Neural progenitor cell (in vitro differentiated cells): ENCODE measurements around the gene ATP1A4. TPM values are rescaled to one million over a fixed set of nuclear protein-coding genes. Genes with fewer than 3 reads are reported as not detected.

Source experiments
- DNase-seq: peaks from one replicate; pipeline ENCODE4 v3.0.0-alpha.2; 2016; ENCODE audit warnings: low spot score
- H2AFZ ChIP-seq: fragments of 200-600 bp; sonication (generic); replicated peaks from 2 replicates; pipeline ENCODE4 v1.6.1; 2016; ENCODE audit warnings: antibody characterized with exemption
- H3F3A ChIP-seq: fragments of 200-600 bp; sonication (generic); 2 replicates; pipeline ENCODE4 v1.6.1; 2016; ENCODE audit warnings: antibody characterized with exemption, low read depth
- H3K27ac ChIP-seq: fragments of 200-600 bp; sonication (generic); 2 replicates; pipeline ENCODE4 v1.5.1; 2016; ENCODE audit warnings: mild to moderate bottlenecking
- H3K27me3 ChIP-seq: fragments of 200-600 bp; sonication (generic); 2 replicates; pipeline ENCODE4 v1.6.1; 2016; ENCODE audit warnings: mild to moderate bottlenecking, moderate library complexity
- H3K36me3 ChIP-seq: fragments of 200-600 bp; sonication (generic); 2 replicates; pipeline ENCODE4 v1.5.1; 2016
- H3K4me1 ChIP-seq: fragments of 200-600 bp; sonication (generic); 2 replicates; pipeline ENCODE4 v1.6.1; 2016; ENCODE audit warnings: mixed run types
- H3K4me2 ChIP-seq: fragments of 200-600 bp; sonication (generic); 2 replicates; pipeline ENCODE4 v1.6.1; 2016
- H3K4me3 ChIP-seq: fragments of 200-600 bp; sonication (generic); 2 replicates; pipeline ENCODE4 v1.5.1; 2016
- H3K79me2 ChIP-seq: fragments of 200-600 bp; sonication (generic); 2 replicates; pipeline ENCODE4 v1.6.1; 2016; ENCODE audit warnings: low read depth
- H3K9ac ChIP-seq: fragments of 200-600 bp; sonication (generic); 2 replicates; pipeline ENCODE4 v1.6.1; 2016
- H3K9me3 ChIP-seq: fragments of 200-600 bp; sonication (generic); 2 replicates; pipeline ENCODE4 v1.5.1; 2016; ENCODE audit warnings: low read depth
- H4K20me1 ChIP-seq: fragments of 200-600 bp; sonication (generic); 2 replicates; pipeline ENCODE4 v1.6.1; 2016; ENCODE audit warnings: low read depth
- H3K27ac Mint-ChIP-seq: 3 replicates; pipeline ENCODE4 v1.8.0; 2021; ENCODE audit warnings: mixed read lengths
- H3K27me3 Mint-ChIP-seq: 2 replicates; pipeline ENCODE4 v1.8.0; 2022; ENCODE audit warnings: low read depth, mild to moderate bottlenecking, inconsistent platforms, moderate library complexity, mixed read lengths; ENCODE audit not compliant: insufficient read depth
- H3K36me3 Mint-ChIP-seq: 3 replicates; pipeline ENCODE4 v1.8.0; 2021; ENCODE audit warnings: mixed read lengths
- H3K4me1 Mint-ChIP-seq: 3 replicates; pipeline ENCODE4 v1.8.0; 2021; ENCODE audit warnings: mixed read lengths
- H3K4me3 Mint-ChIP-seq: 3 replicates; pipeline ENCODE4 v1.8.0; 2021; ENCODE audit warnings: mild to moderate bottlenecking, moderate library complexity, mixed read lengths
- H3K9me3 Mint-ChIP-seq: 3 replicates; pipeline ENCODE4 v1.8.0; 2020; ENCODE audit warnings: mixed read lengths
- CTCF ChIP-seq: fragments of 200-600 bp; sonication (generic); IDR thresholded peaks from 2 replicates; pipeline ENCODE4 v1.5.1; 2017; ENCODE audit warnings: antibody characterized with exemption, mild to moderate bottlenecking
- EZH2 ChIP-seq: fragments of 200-600 bp; sonication (generic); IDR thresholded peaks from 2 replicates; pipeline ENCODE4 v1.6.1; 2017; ENCODE audit warnings: antibody characterized with exemption, mild to moderate bottlenecking, moderate library complexity
- EZH2phosphoT487 ChIP-seq: fragments of 200-600 bp; sonication (generic); IDR thresholded peaks from 2 replicates; pipeline ENCODE4 v1.6.1; 2017; ENCODE audit warnings: antibody characterized with exemption
- total RNA-seq: library from RNA; depleted of rRNA; stranded (reverse); fragments of >200 nt; gene quantifications from 2 replicates; pipeline ENCODE4 v1.2.3, GENCODE V29; 2015; ENCODE audit warnings: low replicate concordance

Gene ATP1A4
- total RNA-seq, 1 donor from 2014 or later, result 0.17 TPM

GRCh38 chr1:160164121-160164520 is 12.7 kb downstream of the ATP1A4 start:
- Histone ChIP-seq H3F3A (peaks cover 8% of the 10 kb centered on the region), H3K4me1 (peaks cover 9% of the 10 kb centered on the region), H3K9me3 (no peaks in the 10 kb centered on the region), H3K27ac (no peak overlapping the region), H3K27me3 (peaks cover 28% of the 10 kb centered on the region), H3K4me3 (no peak overlapping the region), H3K9ac (no peak overlapping the region), H2AFZ (no peak overlapping the region), H3K36me3 (no peaks in the 10 kb centered on the region), H3K4me2 (no peak overlapping the region), H3K79me2 (no peaks in the 10 kb centered on the region), H4K20me1 (peaks cover 2% of the 10 kb centered on the region)
- TF ChIP-seq CTCF (no peak), EZH2phosphoT487 (no peak), EZH2 (no peak)
- Mint-ChIP-seq H3K36me3 (no peaks in the 10 kb centered on the region), H3K4me3 (no peak overlapping the region), H3K27ac (no peak overlapping the region), H3K4me1 (peaks cover 32% of the 10 kb centered on the region), H3K9me3 (peaks cover 3% of the 10 kb centered on the region), H3K27me3 (peaks cover 13% of the 10 kb centered on the region)
- no peak for DNase-seq

GRCh38 chr1:160166166-160166868 is 14.9 kb downstream of the ATP1A4 start:
- H3K36me3 Mint-ChIP-seq, result no peaks in the 10 kb centered on the region
- no peaks in the 10 kb centered on the region for H3K79me2 ChIP-seq
- peaks cover 36% of the 10 kb centered on the region for H3K27me3 ChIP-seq
- no peaks in the 10 kb centered on the region for H3K36me3 ChIP-seq
- no peak for DNase-seq
- H3K27me3 Mint-ChIP-seq, result peaks cover 12% of the 10 kb centered on the region
- no peak overlapping the region for H3K27ac ChIP-seq
- H3K27ac Mint-ChIP-seq, result no peak overlapping the region
- H3K4me1 Mint-ChIP-seq, result peaks cover 51% of the 10 kb centered on the region
- TF ChIP-seq CTCF, result no peak
- no peak for TF ChIP-seq EZH2phosphoT487
- peaks cover 27% of the 10 kb centered on the region for H3K4me1 ChIP-seq
- H3K4me2 ChIP-seq, result no peak overlapping the region
- H3K4me3 ChIP-seq, result no peak overlapping the region
- H3K9me3 ChIP-seq, result no peaks in the 10 kb centered on the region
- peaks cover 4% of the 10 kb centered on the region for H4K20me1 ChIP-seq
- H2AFZ ChIP-seq, result no peak overlapping the region
- peaks cover 25% of the 10 kb centered on the region for H3F3A ChIP-seq
- no peak overlapping the region for H3K4me3 Mint-ChIP-seq
- H3K9me3 Mint-ChIP-seq, result peaks cover 3% of the 10 kb centered on the region
- H3K9ac ChIP-seq, result no peak overlapping the region

- H2AFZ ChIP-seq, result no peak overlapping the region
- H3K9ac ChIP-seq, result no peak overlapping the region
- no peak overlapping the region for H3K4me3 ChIP-seq
- H3K4me2 ChIP-seq, result no peak overlapping the region
- H3K36me3 ChIP-seq, result no peaks in the 10 kb centered on the region
- TF ChIP-seq EZH2phosphoT487, result no peak
- no peak for TF ChIP-seq EZH2
- no peak for TF ChIP-seq CTCF
- DNase-seq, result no peak
- peaks cover 4% of the 10 kb centered on the region for H4K20me1 ChIP-seq
- H3K27ac ChIP-seq, result no peak overlapping the region
- Mint-ChIP-seq H3K4me3 (no peak overlapping the region), H3K9me3 (peaks cover 3% of the 10 kb centered on the region), H3K27me3 (peaks cover 15% of the 10 kb centered on the region), H3K27ac (no peak overlapping the region), H3K4me1 (peaks cover 53% of the 10 kb centered on the region), H3K36me3 (no peaks in the 10 kb centered on the region)
- no peaks in the 10 kb centered on the region for H3K9me3 ChIP-seq
- H3K27me3 ChIP-seq, result peaks cover 44% of the 10 kb centered on the region
- H3K79me2 ChIP-seq, result no peaks in the 10 kb centered on the region
- peaks cover 30% of the 10 kb centered on the region for H3F3A ChIP-seq
- H3K4me1 ChIP-seq, result peaks cover 34% of the 10 kb centered on the region
Observed at GRCh38 chr1:160167056-160167455, 15.7 kb downstream of the ATP1A4 start.
